Tibial nerve (tissue), 4 donors: ENCODE measurements around the gene CRP.

Experiments
- EP300 ChIP-seq, 2 donors: sonication (generic); formaldehyde crosslinking; IDR thresholded peaks; one replicate each; pipeline ENCODE4 v1.6.1; 2017; ENCODE audit warnings: antibody characterized with exemption in 2 of 2, mild to moderate bottlenecking in 1 of 2
- POLR2A ChIP-seq, 2 donors: fragments of 450-650 bp; IDR thresholded peaks; one replicate each; pipeline ENCODE4 v1.6.1; 2017; ENCODE audit warnings: antibody characterized with exemption in 2 of 2, mild to moderate bottlenecking in 2 of 2, moderate library complexity in 2 of 2
- TF ChIP-seq, protein P1 (sequence below), 5 experiments: fragments of 200-600 bp in 3 of 5; fragments of 450-650 bp in 2 of 5; sonication (generic) in 3 of 5; IDR thresholded peaks; one replicate each; pipeline ENCODE4 v1.5.1; 2016 to 2019; ENCODE audit warnings: antibody characterized with exemption in 5 of 5, mild to moderate bottlenecking in 3 of 5, moderate library complexity in 2 of 5

DNA sequence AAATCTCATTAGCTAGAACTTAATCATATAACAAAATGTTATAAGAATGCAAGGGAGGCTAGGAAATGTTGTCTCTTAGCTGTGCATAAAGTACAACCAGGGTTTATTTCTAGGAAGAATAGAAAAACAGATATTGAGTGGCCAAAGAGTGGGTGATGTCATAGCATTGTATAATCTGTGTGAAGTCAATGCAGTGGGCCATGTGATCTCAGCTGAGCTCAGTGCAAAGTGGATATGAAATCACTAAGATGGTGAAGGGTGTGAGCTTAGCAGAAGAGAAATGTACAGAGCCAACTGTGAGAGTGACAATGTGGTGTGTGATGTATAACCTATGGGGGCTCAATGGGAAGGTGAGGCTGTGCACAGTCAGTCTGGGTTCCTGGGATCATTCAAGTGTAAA, 36.6 kb upstream of the CRP start:
- TF ChIP-seq POLR2A (IDR thresholded peaks at IDR 0.05) (no peak), EP300 (IDR thresholded peaks at IDR 0.05) (no peak)
- TF ChIP-seq, protein P1, sequence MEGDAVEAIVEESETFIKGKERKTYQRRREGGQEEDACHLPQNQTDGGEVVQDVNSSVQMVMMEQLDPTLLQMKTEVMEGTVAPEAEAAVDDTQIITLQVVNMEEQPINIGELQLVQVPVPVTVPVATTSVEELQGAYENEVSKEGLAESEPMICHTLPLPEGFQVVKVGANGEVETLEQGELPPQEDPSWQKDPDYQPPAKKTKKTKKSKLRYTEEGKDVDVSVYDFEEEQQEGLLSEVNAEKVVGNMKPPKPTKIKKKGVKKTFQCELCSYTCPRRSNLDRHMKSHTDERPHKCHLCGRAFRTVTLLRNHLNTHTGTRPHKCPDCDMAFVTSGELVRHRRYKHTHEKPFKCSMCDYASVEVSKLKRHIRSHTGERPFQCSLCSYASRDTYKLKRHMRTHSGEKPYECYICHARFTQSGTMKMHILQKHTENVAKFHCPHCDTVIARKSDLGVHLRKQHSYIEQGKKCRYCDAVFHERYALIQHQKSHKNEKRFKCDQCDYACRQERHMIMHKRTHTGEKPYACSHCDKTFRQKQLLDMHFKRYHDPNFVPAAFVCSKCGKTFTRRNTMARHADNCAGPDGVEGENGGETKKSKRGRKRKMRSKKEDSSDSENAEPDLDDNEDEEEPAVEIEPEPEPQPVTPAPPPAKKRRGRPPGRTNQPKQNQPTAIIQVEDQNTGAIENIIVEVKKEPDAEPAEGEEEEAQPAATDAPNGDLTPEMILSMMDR (IDR thresholded peaks at IDR 0.05) = no peak
